Activated CD4-positive, alpha-beta T cell treated with anti-CD3 and anti-CD28 coated beads, Interleukin-2, amount 10 ng/mL, durations not matched to agents 7 days and 5 days (primary cell): ENCODE data around the gene OR10K2. TPM values are rescaled to one million over a fixed set of nuclear protein-coding genes. Genes with fewer than 3 reads are reported as not detected.
"Not testable (repeated sequence)": the region's sequence is repeated elsewhere in the genome, so short reads cannot be mapped to it uniquely, and the experiment has no call there.

Source experiments
- CTCF ChIA-PET: fragments of 350-600 bp; sonication (Branson Sonifier 250); formaldehyde crosslinking; loops from one replicate; lab custom pipeline; 2021; ENCODE audit warnings: antibody characterized with exemption; lab: Charles Lee
- POLR2A ChIA-PET: fragments of 350-600 bp; sonication (Branson Sonifier 250); formaldehyde crosslinking; loops from one replicate; lab custom pipeline; 2021; ENCODE audit warnings: antibody characterized with exemption; lab: Charles Lee
- DNase-seq: peaks from one replicate; pipeline ENCODE4 v3.0.0-alpha.2; 2020
- H3K27ac Mint-ChIP-seq: one replicate; pipeline ENCODE4 v1.8.0; 2021; ENCODE audit warnings: mild to moderate bottlenecking, moderate library complexity, mixed read lengths
- H3K27me3 Mint-ChIP-seq: one replicate; pipeline ENCODE4 v1.8.0; 2021; ENCODE audit warnings: mixed read lengths
- H3K36me3 Mint-ChIP-seq: one replicate; pipeline ENCODE4 v1.8.0; 2021; ENCODE audit warnings: low read depth, mixed read lengths
- H3K4me1 Mint-ChIP-seq: one replicate; pipeline ENCODE4 v1.8.0; 2021; ENCODE audit warnings: mixed read lengths
- H3K4me3 Mint-ChIP-seq: one replicate; pipeline ENCODE4 v1.8.0; 2021; ENCODE audit warnings: mild to moderate bottlenecking, moderate library complexity, mixed read lengths
- H3K9me3 Mint-ChIP-seq: one replicate; pipeline ENCODE4 v1.8.0; 2021; ENCODE audit warnings: mixed read lengths
- total RNA-seq, 2 experiments: library from RNA; stranded (reverse); gene quantifications; one replicate each; pipeline ENCODE4 v1.2.3, GENCODE V29; 2021

OR10K2 gene, protein sequence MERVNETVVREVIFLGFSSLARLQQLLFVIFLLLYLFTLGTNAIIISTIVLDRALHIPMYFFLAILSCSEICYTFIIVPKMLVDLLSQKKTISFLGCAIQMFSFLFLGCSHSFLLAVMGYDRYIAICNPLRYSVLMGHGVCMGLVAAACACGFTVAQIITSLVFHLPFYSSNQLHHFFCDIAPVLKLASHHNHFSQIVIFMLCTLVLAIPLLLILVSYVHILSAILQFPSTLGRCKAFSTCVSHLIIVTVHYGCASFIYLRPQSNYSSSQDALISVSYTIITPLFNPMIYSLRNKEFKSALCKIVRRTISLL
- total RNA-seq = not detected

DNA sequence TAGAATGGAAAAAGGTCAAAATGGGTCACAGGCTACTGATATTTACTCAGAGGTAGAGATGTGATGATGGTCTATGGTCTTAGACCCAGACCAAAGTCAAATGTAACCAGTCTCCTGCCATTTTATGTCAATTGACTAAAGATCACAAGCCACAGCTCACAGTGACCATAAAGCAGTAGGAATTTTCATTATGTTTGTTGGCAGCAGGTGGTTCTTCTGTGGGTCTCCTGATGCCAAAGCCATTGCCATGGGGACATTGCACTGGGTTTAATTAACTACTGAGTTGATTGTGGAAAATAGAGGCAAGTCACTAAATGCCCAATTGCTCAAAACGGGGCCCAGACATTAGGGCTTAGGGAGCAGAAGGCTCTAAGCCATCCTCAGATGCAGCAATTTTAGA lies at the start of gene OR10K2:
TSS of gene OR10K2 (minus strand) at position 101 of the 400 bp plus-strand sequence. CDS start 5,371 bp downstream, outside the sequence.
- H3K9me3 Mint-ChIP-seq = no peaks in the 10 kb centered on the region
- CTCF ChIA-PET = no interaction called here
- no peaks in the 10 kb centered on the region for H3K27me3 Mint-ChIP-seq
- H3K36me3 Mint-ChIP-seq = no peaks in the 10 kb centered on the region
- no peaks in the 10 kb centered on the region for H3K4me1 Mint-ChIP-seq
- POLR2A ChIA-PET = no interaction called here
- no peak within 1 kb of the TSS for H3K27ac Mint-ChIP-seq
- no peak for DNase-seq
- no peak within 1 kb of the TSS for H3K4me3 Mint-ChIP-seq

DNA sequence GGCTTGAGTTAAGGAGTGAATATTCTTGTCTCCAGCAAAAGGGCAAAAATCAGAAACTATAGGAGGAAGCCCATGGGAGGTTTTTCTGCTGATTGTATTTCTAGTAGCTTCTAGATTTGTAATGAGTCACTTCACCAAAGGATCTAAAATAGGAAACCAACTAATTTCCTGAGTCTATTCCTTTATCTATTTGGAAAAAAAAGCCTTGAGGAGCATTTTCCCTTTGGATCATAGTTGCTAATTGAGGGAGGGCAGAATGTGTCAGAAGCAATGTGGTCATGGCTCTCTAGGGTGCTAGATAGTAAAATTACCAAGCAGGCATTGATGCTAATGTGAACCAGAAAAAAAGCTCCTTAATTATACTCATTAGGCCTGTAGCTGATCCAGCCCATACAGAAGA lies 45.9 kb upstream of the OR10K2 start, which contains the start of gene OR10R2:
TSS of gene OR10R2 (plus strand) at position 301 of the 400 bp plus-strand sequence. CDS start 106 bp downstream, outside the sequence.
- H3K27me3 Mint-ChIP-seq = peaks cover 5% of the 10 kb centered on the region
- H3K36me3 Mint-ChIP-seq = no peaks in the 10 kb centered on the region
- POLR2A ChIA-PET = no interaction called here
- no peak for DNase-seq
- no peak within 1 kb of the TSS for H3K4me3 Mint-ChIP-seq
- H3K9me3 Mint-ChIP-seq = no peaks in the 10 kb centered on the region
- CTCF ChIA-PET = no interaction called here
- H3K4me1 Mint-ChIP-seq = no peaks in the 10 kb centered on the region
- no peak within 1 kb of the TSS for H3K27ac Mint-ChIP-seq

DNA sequence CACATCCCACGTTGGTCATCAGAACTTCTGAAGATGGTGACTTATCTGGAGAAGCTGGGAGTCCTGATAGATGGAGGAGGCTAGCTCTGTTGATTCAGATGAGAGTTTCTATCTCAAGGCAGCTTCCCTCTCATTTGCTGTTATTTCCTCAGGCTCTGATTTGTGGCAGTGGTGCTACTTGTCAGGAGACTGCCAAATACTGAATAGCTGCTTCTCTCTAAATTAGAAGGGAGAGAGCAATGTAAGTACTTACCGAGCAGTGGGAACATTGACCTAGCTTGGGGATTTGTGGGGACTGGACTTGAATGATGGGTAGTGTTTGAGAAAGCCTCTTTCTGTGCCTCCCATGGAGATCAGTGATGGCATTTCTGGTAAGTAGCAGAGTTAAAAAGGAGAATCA lies 35.5 kb upstream of the OR10K2 start, which contains the start of gene OR10K1:
TSS of gene OR10K1 (plus strand) at position 301 of the 400 bp plus-strand sequence. CDS start 3,728 bp downstream, outside the sequence.
- Mint-ChIP-seq H3K27me3 (peaks cover 5% of the 10 kb centered on the region), H3K9me3 (no peaks in the 10 kb centered on the region), H3K4me1 (no peaks in the 10 kb centered on the region), H3K36me3 (no peaks in the 10 kb centered on the region), H3K27ac (no peak within 1 kb of the TSS), H3K4me3 (no peak within 1 kb of the TSS)
- CTCF ChIA-PET = no interaction called here
- POLR2A ChIA-PET = no interaction called here
- no peak for DNase-seq

DNA sequence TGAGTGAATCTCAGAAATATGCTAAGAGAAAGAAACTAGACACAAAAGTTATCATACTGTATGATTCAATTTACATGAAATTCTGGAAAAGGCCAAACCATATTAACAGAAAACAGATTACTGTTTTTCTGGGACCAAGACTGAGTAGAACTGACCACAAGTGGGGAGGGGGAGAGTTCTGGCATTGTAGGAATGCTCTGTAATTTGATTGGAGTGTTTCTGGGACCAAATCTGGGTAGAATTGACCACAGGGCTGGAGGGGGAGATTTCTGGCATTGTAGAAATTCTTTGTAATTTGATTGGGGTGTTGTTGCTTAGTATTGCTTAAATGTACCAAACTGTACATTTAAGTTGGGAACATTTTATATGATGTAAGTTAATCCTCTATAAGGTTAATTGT lies 32.2 kb upstream of the OR10K2 start:
- peaks cover 5% of the 10 kb centered on the region for H3K27me3 Mint-ChIP-seq
- CTCF ChIA-PET = no interaction called here

DNA sequence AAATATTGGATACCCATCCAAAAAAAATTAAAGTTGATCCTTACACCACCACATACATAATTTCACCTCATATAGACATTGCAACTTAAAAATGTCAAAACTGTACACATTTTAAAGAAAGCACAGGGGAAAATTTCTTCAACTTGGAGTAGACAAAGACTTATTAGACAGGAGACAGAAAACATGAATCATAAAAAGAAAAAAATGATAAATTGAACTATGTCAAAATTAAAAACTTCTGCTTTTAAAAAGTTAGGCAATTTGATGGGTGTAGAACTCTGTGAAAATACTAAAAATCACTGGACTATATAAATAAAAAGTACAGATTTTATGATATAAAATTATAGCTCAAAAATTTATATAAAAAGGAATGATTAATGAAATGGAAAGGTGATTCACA lies 31.2 kb upstream of the OR10K2 start:
- no peak for DNase-seq
- H3K36me3 Mint-ChIP-seq = no peaks in the 10 kb centered on the region
- CTCF ChIA-PET = no interaction called here
- H3K27me3 Mint-ChIP-seq = peaks cover 5% of the 10 kb centered on the region
- no peaks in the 10 kb centered on the region for H3K4me1 Mint-ChIP-seq
- no peak overlapping the region for H3K27ac Mint-ChIP-seq
- H3K4me3 Mint-ChIP-seq = no peak overlapping the region
- H3K9me3 Mint-ChIP-seq = no peaks in the 10 kb centered on the region
- POLR2A ChIA-PET = no interaction called here

More for the DNA sequence above, 32.2 kb upstream of the OR10K2 start:
- Mint-ChIP-seq H3K4me3 (no peak overlapping the region), H3K27ac (no peak overlapping the region), H3K36me3 (no peaks in the 10 kb centered on the region), H3K9me3 (no peaks in the 10 kb centered on the region), H3K4me1 (no peaks in the 10 kb centered on the region)
- POLR2A ChIA-PET = no interaction called here
- no peak for DNase-seq

DNA sequence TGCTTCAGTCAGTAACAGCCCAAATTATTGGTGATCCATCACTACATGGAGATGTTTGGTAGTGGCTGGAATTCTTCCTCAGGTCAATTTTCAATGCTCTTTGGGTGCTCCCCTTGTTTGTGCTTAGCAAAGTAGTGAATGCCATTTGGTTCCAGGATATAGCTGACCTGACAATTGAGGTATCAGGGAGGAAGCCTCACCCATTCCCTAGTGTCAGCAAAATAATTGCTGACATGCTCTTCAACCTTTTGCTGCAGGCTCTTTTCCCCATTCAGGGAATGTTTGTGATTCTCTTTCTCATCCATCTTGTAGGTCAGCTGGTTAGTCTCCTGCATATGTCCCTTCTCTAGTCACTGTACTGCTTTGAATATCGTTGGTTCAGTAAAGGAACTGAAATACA lies 28.5 kb upstream of the OR10K2 start:
- ChIA-PET POLR2A (no interaction called here), CTCF (no interaction called here)

DNA sequence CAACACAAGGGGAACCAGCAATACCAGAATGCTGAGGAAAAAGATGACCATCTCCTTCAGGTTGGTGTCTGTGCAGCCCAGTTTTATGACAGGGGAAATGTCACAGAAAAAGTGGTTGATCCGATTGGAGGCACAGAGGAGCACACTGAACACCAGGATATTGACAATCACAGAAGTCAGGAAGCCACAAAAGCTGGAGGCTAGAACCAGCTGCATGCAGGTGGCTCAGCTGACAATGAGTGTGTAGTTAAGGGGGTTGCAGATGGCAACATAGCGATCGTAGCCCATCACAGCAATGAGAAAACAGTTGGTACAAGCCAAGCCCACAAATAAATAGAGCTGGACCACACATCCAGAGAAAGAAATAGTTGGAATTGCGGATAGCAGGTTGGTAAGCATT lies 19.3 kb upstream of the OR10K2 start:
- DNase-seq = no peak
- no peak overlapping the region for H3K4me3 Mint-ChIP-seq
- H3K4me1 Mint-ChIP-seq = no peaks in the 10 kb centered on the region
- ChIA-PET CTCF (no interaction called here), POLR2A (no interaction called here)
- H3K27me3 Mint-ChIP-seq = peaks cover 2% of the 10 kb centered on the region
- no peak overlapping the region for H3K27ac Mint-ChIP-seq
- no peaks in the 10 kb centered on the region for H3K9me3 Mint-ChIP-seq
- H3K36me3 Mint-ChIP-seq = no peaks in the 10 kb centered on the region

More for the DNA sequence above, 28.5 kb upstream of the OR10K2 start:
- Mint-ChIP-seq H3K27me3 (peaks cover 6% of the 10 kb centered on the region), H3K9me3 (no peaks in the 10 kb centered on the region), H3K4me3 (no peak overlapping the region), H3K36me3 (no peaks in the 10 kb centered on the region), H3K27ac (no peak overlapping the region), H3K4me1 (no peaks in the 10 kb centered on the region)
- DNase-seq = no peak

DNA sequence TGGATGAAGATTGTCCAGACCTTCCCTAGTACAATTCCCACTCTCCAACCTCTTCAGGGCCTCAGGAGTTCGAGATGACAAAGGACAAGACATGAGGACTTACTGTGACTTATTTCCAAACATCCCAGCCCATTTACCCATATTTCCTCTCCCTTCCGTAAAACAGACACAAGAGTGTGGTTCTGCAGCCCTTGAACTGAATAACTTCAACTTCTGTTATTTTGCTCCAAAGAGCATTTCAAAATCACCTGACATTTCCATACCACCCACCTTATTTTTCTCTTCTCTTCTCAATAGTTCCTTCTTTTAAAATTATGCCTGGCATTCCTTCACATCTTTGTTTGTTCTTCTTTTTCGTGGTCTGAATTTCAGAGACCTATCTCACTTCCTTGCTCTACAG lies 8.7 kb upstream of the OR10K2 start:
- no peaks in the 10 kb centered on the region for H3K36me3 Mint-ChIP-seq
- DNase-seq = no peak
- no peak overlapping the region for H3K4me3 Mint-ChIP-seq
- no peak overlapping the region for H3K27ac Mint-ChIP-seq
- ChIA-PET POLR2A (no interaction called here), CTCF (no interaction called here)
- H3K9me3 Mint-ChIP-seq = peaks cover 3% of the 10 kb centered on the region
- H3K27me3 Mint-ChIP-seq = peaks cover 17% of the 10 kb centered on the region
- H3K4me1 Mint-ChIP-seq = no peaks in the 10 kb centered on the region

DNA sequence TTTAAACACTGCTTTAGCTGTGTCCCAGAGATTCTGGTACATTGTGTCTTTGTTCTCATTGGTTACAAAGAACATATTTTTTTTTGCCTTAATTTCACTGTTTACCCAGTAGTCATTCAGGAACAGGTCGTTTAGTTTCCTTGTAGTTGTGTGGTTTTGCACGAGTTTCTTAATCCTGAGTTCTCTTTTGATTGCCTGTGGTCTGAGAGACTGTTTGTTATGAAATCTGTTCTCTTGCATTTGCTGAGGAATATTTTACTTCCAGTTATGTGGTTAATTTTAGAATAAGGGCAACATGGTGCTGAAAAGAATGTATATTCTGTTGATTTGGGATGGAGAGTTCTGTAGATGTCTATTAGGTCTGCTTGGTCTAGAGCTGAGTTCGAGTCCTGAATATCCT lies 4.1 kb upstream of the OR10K2 start:
- H3K27ac Mint-ChIP-seq, CTCF ChIA-PET, H3K27me3 Mint-ChIP-seq, H3K9me3 Mint-ChIP-seq, H3K4me3 Mint-ChIP-seq, DNase-seq, H3K36me3 Mint-ChIP-seq, POLR2A ChIA-PET, H3K4me1 Mint-ChIP-seq: not testable (repeated sequence)

DNA sequence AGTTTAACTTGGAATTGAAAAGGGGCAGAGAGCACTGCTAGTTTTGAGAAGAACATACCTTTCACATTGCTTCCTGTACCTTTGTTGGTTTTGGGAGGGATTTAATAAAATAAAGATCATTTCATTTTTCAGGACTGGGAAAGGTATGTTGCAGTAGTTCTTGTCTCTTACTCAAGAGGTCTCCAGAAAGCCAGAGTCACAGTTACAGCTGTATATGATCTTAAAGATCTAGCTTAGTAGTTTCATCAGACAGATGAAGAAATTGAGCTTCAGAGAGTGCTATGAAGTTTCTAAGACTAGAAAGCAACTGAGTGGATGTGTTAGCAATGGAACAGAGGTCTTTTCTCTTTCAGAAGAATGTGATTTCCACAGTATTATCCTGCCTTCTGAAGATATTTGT lies 1.0 kb downstream of the OR10K2 start:
- POLR2A ChIA-PET = no interaction called here
- no peak overlapping the region for H3K4me3 Mint-ChIP-seq

DNA sequence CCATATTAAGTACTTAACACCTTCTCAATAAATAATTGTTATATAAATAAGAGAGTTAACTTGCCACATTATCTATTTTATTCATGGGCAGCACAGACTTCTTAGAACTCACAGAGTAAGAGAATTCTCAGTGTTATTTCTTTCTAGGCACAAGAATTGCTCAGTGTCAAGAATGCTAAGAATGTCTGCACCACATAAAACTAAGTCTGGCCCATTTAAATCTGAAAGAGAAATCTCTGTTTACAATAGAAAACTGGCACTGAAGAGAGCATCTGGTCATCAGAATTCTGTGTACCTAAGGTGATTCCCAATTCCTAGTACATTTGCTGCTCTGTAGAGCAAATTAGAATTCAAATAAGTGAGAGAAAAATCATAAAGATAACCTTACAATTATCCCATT lies 3.8 kb downstream of the OR10K2 start:
- no peak for DNase-seq
- Mint-ChIP-seq H3K4me3 (no peak overlapping the region), H3K27ac (no peak overlapping the region), H3K36me3 (no peaks in the 10 kb centered on the region), H3K27me3 (no peaks in the 10 kb centered on the region), H3K9me3 (no peaks in the 10 kb centered on the region), H3K4me1 (no peaks in the 10 kb centered on the region)
- POLR2A ChIA-PET = no interaction called here
- CTCF ChIA-PET = no interaction called here

More for the DNA sequence above, 1.0 kb downstream of the OR10K2 start:
- DNase-seq = no peak
- no peaks in the 10 kb centered on the region for H3K9me3 Mint-ChIP-seq
- no peaks in the 10 kb centered on the region for H3K36me3 Mint-ChIP-seq
- H3K4me1 Mint-ChIP-seq = no peaks in the 10 kb centered on the region
- no peak overlapping the region for H3K27ac Mint-ChIP-seq
- H3K27me3 Mint-ChIP-seq = no peaks in the 10 kb centered on the region
- CTCF ChIA-PET = no interaction called here

DNA sequence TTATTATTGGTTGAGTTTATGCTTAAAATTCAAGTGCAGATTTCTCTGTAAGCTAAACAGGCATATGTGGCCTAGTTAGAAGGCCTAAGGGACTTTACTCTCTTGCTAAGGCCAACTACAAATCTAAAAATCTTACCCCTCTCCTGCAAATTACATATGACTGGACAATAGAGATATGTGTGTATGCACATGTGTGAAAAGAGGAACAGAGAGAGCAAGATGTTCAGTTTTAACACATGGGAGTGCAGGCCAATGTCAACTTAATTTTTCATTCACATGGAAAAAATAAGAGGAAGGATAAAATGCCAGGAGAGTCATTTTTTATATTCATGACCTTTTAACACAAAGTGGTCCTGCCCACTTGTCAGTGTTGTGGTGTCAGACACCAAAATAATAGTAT lies 8.5 kb downstream of the OR10K2 start:
- H3K27ac Mint-ChIP-seq = no peak overlapping the region
- CTCF ChIA-PET = no interaction called here
- no peak overlapping the region for H3K4me3 Mint-ChIP-seq
- H3K9me3 Mint-ChIP-seq = no peaks in the 10 kb centered on the region
- no peaks in the 10 kb centered on the region for H3K27me3 Mint-ChIP-seq
- H3K4me1 Mint-ChIP-seq = no peaks in the 10 kb centered on the region
- POLR2A ChIA-PET = no interaction called here
- no peak for DNase-seq
- H3K36me3 Mint-ChIP-seq = no peaks in the 10 kb centered on the region

DNA sequence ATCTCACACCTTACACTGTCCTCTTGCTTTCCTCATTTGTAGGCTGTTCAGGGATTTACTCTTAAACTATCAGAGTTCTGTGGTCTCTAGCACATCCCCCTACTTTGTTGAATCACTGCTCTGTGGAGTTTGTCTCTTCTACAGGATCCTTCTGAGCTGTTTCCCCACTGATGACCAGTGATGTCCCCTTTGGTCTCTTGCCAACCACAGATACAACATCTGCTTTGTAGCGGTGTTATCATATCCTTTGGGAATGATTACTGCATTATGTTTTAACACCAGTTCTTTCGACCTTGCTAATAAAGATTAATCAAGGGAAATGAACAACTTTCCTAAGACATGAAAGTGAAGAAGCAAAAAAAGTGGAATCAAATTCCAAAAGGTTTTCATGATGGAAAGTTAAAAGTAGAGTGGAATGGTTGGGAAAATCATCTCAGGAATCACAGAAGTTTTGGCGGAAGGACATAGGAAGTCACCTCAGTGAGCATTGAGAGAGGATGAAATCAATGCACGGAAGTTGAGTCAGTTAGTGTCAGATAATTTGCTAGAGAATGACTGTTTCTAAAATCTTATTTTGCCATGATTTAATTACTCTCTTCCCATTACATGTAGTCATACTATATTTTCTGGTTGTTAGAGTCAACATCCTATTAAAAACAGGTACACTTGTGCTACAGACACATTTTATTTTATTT lies 11.2 kb downstream of the OR10K2 start:
- Mint-ChIP-seq H3K27ac (no peak overlapping the region), H3K36me3 (no peaks in the 10 kb centered on the region), H3K4me1 (no peaks in the 10 kb centered on the region), H3K4me3 (no peak overlapping the region), H3K27me3 (no peaks in the 10 kb centered on the region), H3K9me3 (no peaks in the 10 kb centered on the region)
- ChIA-PET POLR2A (no interaction called here), CTCF (no interaction called here)
- DNase-seq = no peak
